ENCODE data around the gene SMOC2.
A peak's percentile ranks its signal among the peaks of the same experiment; 100 is the strongest.

SMOC2 gene

GRCh38 chr6:168440520-168441433, at the start of gene SMOC2:
SMOC2 (plus strand) TSS chr6:168441184; CDS start chr6:168441371, 187 bp downstream.
- H3K9ac ChIP-seq (ENCODE audit: low read length) = peak within 1 kb of the TSS; percentile 79
- peaks cover 9% of the 10 kb centered on the region for H3K4me1 ChIP-seq (ENCODE audit: control insufficient read depth, insufficient read depth, low read length)
- H3K27me3 ChIP-seq (replicated peaks; ENCODE audit: control insufficient read depth, insufficient read depth, low read length) = peaks cover 30% of the 10 kb centered on the region
- no peak for DNase-seq (ENCODE audit: low read depth)
- H3K9me3 ChIP-seq (ENCODE audit: control insufficient read depth, low read length) = peaks cover 1% of the 10 kb centered on the region
- no peaks in the 10 kb centered on the region for H3K36me3 ChIP-seq (ENCODE audit: control insufficient read depth, insufficient read depth, low read length, severe bottlenecking)
- H3K4me3 ChIP-seq (ENCODE audit: low read length) = peak within 1 kb of the TSS; percentile 79

GRCh38 chr6:168393126-168393870, 47.7 kb upstream of the SMOC2 start:
- DNase-seq (ENCODE audit: low read depth) = no peak
- Histone ChIP-seq H3K27me3 (replicated peaks; ENCODE audit: control insufficient read depth, insufficient read depth, low read length) (peaks cover 8% of the 10 kb centered on the region), H3K36me3 (ENCODE audit: control insufficient read depth, insufficient read depth, low read length, severe bottlenecking) (no peaks in the 10 kb centered on the region), H3K4me3 (ENCODE audit: low read length) (no peak overlapping the region), H3K4me1 (ENCODE audit: control insufficient read depth, insufficient read depth, low read length) (peaks cover 3% of the 10 kb centered on the region), H3K9ac (ENCODE audit: low read length) (no peak overlapping the region), H3K9me3 (ENCODE audit: control insufficient read depth, low read length) (no peaks in the 10 kb centered on the region)

DNA sequence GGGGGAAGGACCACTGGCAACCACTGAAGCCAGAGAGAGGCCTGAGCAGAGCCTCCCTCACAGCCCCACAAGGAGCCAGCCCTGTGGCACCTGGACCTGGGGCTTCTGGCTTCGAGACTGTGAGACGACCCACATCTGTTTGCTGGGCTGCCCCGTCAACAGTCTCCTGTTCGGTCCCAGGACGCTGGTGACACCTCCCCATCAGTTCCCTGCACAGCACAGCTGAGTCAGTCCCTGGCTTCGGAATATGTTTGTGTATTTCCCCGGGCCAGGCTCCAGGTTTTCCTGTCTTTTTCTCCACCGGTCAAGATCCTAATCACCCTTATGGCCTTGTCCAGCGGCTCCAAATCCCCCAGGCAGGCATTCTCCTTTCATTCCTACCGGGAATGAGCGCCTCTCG, 46.4 kb upstream of the SMOC2 start:
- Histone ChIP-seq H3K36me3 (ENCODE audit: control insufficient read depth, insufficient read depth, low read length, severe bottlenecking) (no peaks in the 10 kb centered on the region), H3K27me3 (replicated peaks; ENCODE audit: control insufficient read depth, insufficient read depth, low read length) (peaks cover 8% of the 10 kb centered on the region), H3K4me1 (ENCODE audit: control insufficient read depth, insufficient read depth, low read length) (peaks cover 3% of the 10 kb centered on the region), H3K9ac (ENCODE audit: low read length) (no peak overlapping the region), H3K9me3 (ENCODE audit: control insufficient read depth, low read length) (peaks cover 6% of the 10 kb centered on the region), H3K4me3 (ENCODE audit: low read length) (no peak overlapping the region)
- DNase-seq (ENCODE audit: low read depth) = no peak

GRCh38 chr6:168395983-168396382, 45.0 kb upstream of the SMOC2 start:
- DNase-seq (ENCODE audit: low read depth) = no peak
- Histone ChIP-seq H3K4me1 (ENCODE audit: control insufficient read depth, insufficient read depth, low read length) (peaks cover 11% of the 10 kb centered on the region), H3K4me3 (ENCODE audit: low read length) (no peak overlapping the region), H3K36me3 (ENCODE audit: control insufficient read depth, insufficient read depth, low read length, severe bottlenecking) (no peaks in the 10 kb centered on the region), H3K9ac (ENCODE audit: low read length) (no peak overlapping the region), H3K9me3 (ENCODE audit: control insufficient read depth, low read length) (peaks cover 9% of the 10 kb centered on the region), H3K27me3 (replicated peaks; ENCODE audit: control insufficient read depth, insufficient read depth, low read length) (peaks cover under 1% of the 10 kb centered on the region)

DNA sequence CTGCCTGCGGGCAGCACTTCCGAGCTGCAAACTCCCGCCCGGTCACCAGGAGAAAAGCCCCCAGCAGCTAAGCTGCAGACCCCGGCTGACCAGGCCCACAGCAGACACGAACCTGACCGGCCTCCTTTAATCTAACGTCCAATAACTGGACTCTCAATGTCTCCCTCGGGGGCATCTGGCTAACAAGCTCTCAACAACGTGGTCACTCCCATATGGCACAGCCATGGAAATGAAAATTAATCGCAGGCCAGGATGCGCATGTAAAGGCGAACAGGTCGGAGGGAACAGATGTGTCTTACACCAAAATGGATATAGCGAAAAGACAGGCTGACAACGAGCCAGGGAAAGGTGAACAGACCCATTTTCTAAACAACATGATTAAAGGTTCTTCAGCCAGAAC, 44.4 kb upstream of the SMOC2 start:
- Histone ChIP-seq H3K27me3 (replicated peaks; ENCODE audit: control insufficient read depth, insufficient read depth, low read length) (no peaks in the 10 kb centered on the region), H3K36me3 (ENCODE audit: control insufficient read depth, insufficient read depth, low read length, severe bottlenecking) (no peaks in the 10 kb centered on the region), H3K4me1 (ENCODE audit: control insufficient read depth, insufficient read depth, low read length) (peaks cover 11% of the 10 kb centered on the region), H3K9ac (ENCODE audit: low read length) (no peak overlapping the region), H3K4me3 (ENCODE audit: low read length) (no peak overlapping the region), H3K9me3 (ENCODE audit: control insufficient read depth, low read length) (peaks cover 12% of the 10 kb centered on the region)
- no peak for DNase-seq (ENCODE audit: low read depth)

- Histone ChIP-seq H3K27me3 (replicated peaks; ENCODE audit: control insufficient read depth, insufficient read depth, low read length) (no peaks in the 10 kb centered on the region), H3K4me1 (ENCODE audit: control insufficient read depth, insufficient read depth, low read length) (peaks cover 11% of the 10 kb centered on the region)
- no peak for DNase-seq (ENCODE audit: low read depth)
These were observed 44.0 kb upstream of the SMOC2 start for GRCh38 chr6:168397012-168397411.

GRCh38 chr6:168400037-168400436, 40.9 kb upstream of the SMOC2 start:
- no peaks in the 10 kb centered on the region for H3K36me3 ChIP-seq (ENCODE audit: control insufficient read depth, insufficient read depth, low read length, severe bottlenecking)
- H3K27me3 ChIP-seq (replicated peaks; ENCODE audit: control insufficient read depth, insufficient read depth, low read length) = peaks cover 6% of the 10 kb centered on the region
- peaks cover 15% of the 10 kb centered on the region for H3K9me3 ChIP-seq (ENCODE audit: control insufficient read depth, low read length)
- H3K4me3 ChIP-seq (ENCODE audit: low read length) = no peak overlapping the region
- no peak overlapping the region for H3K9ac ChIP-seq (ENCODE audit: low read length)
- peaks cover 7% of the 10 kb centered on the region for H3K4me1 ChIP-seq (ENCODE audit: control insufficient read depth, insufficient read depth, low read length)
- no peak for DNase-seq (ENCODE audit: low read depth)

More at GRCh38 chr6:168397012-168397411, 44.0 kb upstream of the SMOC2 start:
- Histone ChIP-seq H3K9ac (ENCODE audit: low read length) (no peak overlapping the region), H3K36me3 (ENCODE audit: control insufficient read depth, insufficient read depth, low read length, severe bottlenecking) (no peaks in the 10 kb centered on the region), H3K9me3 (ENCODE audit: control insufficient read depth, low read length) (peaks cover 15% of the 10 kb centered on the region), H3K4me3 (ENCODE audit: low read length) (no peak overlapping the region)

DNA sequence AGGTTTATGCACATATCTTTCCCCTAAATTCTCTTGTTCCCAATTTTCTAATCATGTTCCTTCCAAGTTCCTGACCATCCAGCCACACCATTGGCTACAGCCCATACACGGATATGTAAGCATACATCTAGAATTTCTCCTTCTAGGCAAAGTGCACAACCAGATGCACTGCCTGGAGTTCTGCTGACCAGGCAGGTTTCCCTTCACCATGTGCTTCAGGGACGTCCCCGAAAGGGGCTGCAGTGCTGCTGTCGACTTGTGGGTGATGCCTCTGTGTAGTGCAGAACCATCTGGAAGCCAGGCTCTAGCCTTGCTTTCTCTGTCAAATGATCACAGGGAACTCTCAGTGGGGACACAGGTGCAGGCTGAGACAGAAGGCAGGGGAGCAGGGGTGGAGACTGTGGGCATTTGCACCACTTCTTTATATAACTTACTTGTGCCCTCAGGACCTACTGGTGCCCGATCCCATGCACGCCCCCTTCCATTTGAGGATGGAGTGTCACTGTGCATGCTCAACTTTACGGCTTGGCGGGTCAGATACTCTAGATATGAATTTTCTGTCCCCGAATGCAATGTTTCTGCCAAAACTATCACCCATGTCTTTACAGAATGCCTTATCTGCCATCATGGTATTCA, 37.5 kb upstream of the SMOC2 start:
- Histone ChIP-seq H3K4me1 (ENCODE audit: control insufficient read depth, insufficient read depth, low read length) (peaks cover 7% of the 10 kb centered on the region), H3K4me3 (ENCODE audit: low read length) (no peak overlapping the region), H3K36me3 (ENCODE audit: control insufficient read depth, insufficient read depth, low read length, severe bottlenecking) (no peaks in the 10 kb centered on the region), H3K9ac (ENCODE audit: low read length) (no peak overlapping the region), H3K27me3 (replicated peaks; ENCODE audit: control insufficient read depth, insufficient read depth, low read length) (peaks cover 25% of the 10 kb centered on the region), H3K9me3 (ENCODE audit: control insufficient read depth, low read length) (peaks cover 15% of the 10 kb centered on the region)
- DNase-seq (ENCODE audit: low read depth) = no peak

DNA sequence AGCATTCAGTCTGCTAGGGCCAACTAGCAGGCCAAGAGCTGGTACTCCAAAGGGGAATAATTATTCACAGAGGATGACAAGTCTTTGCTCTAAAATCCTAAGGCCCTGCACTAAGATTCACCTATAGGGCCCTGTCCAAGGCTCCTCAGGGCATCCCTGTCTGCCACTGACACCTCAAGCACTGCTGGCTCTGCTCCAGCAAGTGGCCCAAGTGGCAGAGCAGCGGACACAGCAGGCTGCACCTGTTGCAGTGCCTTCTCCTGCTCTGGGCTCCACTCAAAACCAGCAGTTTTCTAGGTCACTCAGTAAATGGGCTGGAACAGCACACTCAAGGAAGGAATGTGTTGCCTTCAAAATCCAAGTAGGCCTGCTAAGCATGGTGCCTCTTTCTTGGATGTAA, 36.4 kb upstream of the SMOC2 start:
- Histone ChIP-seq H3K4me1 (ENCODE audit: control insufficient read depth, insufficient read depth, low read length) (peaks cover 7% of the 10 kb centered on the region), H3K9ac (ENCODE audit: low read length) (no peak overlapping the region), H3K36me3 (ENCODE audit: control insufficient read depth, insufficient read depth, low read length, severe bottlenecking) (no peaks in the 10 kb centered on the region), H3K9me3 (ENCODE audit: control insufficient read depth, low read length) (peaks cover 9% of the 10 kb centered on the region), H3K27me3 (replicated peaks; ENCODE audit: control insufficient read depth, insufficient read depth, low read length) (peaks cover 25% of the 10 kb centered on the region), H3K4me3 (ENCODE audit: low read length) (no peak overlapping the region)
- DNase-seq (ENCODE audit: low read depth) = no peak

DNA sequence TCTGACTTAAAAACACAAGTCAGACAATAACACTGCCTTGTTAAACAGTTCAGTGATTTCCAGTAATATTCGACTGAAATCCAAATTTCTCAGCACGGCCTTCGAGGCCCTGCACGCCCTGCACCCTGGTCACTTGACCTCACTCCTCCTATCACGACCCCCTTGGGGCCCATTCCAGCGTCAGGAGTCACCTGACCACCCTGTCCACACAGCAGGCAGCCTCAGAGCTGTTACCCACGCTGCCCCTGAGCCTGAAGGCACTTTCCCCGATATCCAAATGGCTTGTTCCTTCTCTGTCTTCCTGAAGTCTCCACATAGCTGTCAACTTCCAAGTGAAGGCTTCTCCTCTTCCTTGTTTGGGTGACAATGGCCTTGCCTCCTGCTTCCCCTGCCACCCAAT, 33.1 kb upstream of the SMOC2 start:
- Histone ChIP-seq H3K9ac (ENCODE audit: low read length) (no peak overlapping the region), H3K4me3 (ENCODE audit: low read length) (no peak overlapping the region), H3K9me3 (ENCODE audit: control insufficient read depth, low read length) (no peaks in the 10 kb centered on the region), H3K4me1 (ENCODE audit: control insufficient read depth, insufficient read depth, low read length) (no peaks in the 10 kb centered on the region), H3K27me3 (replicated peaks; ENCODE audit: control insufficient read depth, insufficient read depth, low read length) (peaks cover 25% of the 10 kb centered on the region), H3K36me3 (ENCODE audit: control insufficient read depth, insufficient read depth, low read length, severe bottlenecking) (no peaks in the 10 kb centered on the region)
- DNase-seq (ENCODE audit: low read depth) = no peak
